DMS79 treated with DMSO at 0.1 percent for 48 hours (cell line): ENCODE results near the gene ZNF664.

Source experiments
- DNase-seq: peaks from one replicate; lab custom pipeline; 2025; lab: John Stamatoyannopoulos, UW

Gene ZNF664

DNA sequence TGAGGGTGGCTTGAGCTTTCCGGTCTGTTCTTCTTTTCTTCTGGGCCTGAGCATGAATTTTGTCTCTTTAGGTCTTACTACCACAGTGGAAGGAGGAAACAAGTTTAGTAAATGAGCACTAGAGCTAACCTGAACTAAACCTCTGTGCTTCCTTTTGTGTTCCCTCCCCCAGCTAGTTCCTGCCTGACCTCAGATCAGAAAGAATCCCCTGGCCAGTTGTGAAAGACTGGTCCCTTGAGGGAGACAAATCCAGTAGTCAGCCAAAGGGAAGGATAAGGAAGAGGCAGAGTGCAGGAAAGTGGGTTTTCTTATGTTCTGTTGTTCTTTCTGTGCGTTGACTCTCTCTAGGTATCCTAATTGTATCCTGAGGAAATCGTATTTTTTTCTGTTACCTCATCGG is 17.5 kb downstream of the ZNF664 start:
- no peak for DNase-seq

DNA sequence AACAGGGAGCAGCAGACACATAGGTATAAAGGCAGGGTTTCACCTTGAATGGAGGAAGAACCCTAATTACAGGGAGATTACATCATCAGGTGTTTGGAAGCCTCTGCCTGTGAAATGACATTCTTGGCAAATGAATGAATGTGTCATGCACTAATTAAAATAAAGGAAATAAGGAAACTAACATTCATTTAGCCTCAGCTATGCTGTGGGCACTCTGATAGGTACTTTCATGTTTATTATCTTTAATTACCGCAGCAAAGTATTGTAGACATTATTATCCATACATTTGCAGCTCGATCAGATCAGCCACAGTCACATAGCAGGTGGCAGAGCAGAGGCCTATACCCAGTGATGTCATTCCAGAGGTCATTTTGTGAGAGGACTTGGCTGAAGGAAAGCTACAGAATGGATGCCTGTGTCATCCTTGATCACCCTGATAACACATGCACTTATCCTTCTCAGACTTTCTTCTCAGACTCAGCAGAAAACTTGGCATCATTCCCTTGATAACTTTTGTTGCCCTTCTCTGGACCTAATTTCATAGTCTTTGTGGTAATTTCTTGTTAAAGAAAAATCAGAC is 18.4 kb downstream of the ZNF664 start:
- no peak for DNase-seq

DNA sequence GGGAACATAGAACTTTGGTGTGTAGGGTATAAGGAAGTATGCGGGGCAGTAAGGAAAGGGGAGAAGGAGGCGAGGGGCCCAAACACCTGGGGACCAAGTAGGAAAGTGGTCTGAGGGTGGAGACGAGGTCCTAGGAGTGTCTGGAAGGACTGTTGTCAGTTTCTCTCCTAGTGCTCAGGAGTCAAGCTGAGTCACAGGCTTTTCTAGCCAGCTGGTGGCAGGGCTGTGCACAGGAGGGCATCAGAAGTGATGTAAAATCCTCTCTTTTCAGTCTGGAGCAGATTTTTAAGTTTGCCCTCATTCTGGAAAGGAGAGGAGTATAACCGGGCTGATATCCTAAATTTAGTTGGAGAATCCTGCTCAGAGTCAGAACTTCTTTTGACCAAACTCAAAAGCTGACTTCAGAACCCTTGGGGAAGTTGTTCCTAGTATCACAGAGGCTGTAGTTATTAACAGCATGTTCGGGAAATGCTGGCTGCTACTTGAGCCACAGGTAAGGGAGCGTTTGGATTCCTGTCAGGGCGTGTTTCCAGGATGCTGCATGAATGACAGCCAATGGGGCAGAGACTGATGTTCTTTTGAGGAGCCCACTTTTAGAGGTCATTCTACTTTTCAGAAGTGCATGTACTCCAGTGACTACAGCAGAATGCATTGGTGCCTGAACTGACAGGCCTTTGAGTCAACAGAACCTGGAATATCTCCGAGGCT is 19.3 kb downstream of the ZNF664 start:
- DNase-seq = no peak

DNA sequence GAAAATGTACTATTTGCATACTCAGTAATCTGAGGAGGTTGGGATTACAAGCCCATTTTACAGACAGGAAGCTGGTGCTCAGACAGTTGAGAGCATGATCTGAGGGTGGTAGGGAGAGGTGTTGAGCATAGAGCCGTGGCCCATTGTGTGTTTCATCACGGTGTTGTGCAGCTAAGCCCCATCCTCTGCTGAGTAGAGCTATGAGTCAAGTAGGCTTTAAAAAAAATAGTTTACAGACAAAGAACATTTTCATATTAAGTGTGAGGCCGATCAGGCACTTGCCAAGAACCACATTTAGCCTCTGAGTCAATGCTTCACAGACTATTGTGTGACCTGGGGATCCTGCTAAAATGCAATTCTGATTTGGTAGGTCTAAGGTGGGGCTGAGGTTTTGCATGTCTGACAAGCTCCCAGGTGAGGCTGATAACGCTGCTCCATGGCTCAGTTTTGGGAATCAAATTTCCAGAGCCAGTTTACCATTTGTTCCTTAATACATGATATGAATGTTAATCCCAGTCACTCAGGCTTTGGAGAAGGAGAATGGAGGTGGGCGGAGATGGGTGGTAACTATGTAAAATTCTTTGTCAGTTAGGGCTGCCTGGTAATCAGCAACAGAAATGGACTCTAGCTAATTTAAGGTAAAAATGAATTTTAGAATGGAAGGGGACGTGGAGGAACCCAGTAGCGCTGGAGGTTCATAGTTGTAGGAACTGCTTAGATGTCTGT is 22.2 kb downstream of the ZNF664 start:
- DNase-seq = no peak

DNA sequence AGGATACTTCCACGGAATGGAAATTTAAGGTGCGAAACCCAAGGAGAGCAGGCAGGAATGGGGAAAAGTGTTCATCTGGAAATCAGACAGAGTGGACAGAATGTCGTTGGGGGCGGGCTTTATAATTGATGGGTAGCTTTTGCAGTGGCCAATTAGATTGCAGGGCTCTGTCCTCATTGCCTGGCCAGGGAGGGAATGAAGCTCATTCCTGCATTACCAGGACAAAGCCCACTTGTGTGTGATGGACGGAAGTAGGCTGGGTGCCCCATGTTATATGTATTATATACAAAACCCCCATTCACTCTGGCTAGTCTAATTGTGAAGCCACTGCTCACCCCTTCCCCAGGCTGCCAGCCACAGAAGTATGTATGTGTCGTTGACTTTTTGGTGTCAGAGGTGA is 23.6 kb downstream of the ZNF664 start:
- DNase-seq = no peak

DNA sequence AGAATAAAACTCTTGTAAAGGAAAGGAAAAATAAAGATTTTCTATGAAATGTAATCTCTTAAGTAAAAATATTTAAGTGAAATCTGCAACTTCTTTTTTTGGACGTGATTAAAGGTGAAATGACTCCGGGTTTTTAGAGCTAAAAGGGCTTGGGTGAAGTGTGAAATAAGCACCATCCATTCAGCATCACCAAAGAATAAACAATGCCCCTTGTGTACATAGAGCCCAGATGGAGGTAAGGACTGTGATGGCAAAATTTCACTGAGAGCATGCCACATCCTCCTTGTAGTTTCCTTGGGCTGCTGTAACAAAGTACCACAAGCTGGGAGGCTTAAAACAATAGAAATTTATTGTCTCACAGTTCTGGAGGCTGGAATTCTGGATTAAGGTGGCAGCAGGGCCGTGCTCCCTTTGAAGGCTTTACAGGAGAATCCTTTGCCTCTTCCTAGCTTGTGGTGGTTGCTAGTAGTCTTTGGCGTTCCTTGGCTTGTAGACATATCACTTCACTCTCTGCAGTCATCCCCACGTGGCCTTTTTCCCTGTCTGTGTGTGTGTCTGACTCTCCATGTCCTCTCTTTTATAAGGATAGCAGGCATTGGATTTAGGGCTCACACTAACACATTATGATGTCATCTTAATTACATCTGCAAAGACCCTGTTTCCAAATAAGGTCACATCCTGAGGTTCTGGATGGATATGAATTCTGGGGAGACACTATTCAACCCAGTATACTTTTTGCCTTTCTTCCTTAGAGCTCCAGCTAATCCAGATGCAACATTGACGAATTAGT is 24.2 kb downstream of the ZNF664 start:
- DNase-seq = no peak

DNA sequence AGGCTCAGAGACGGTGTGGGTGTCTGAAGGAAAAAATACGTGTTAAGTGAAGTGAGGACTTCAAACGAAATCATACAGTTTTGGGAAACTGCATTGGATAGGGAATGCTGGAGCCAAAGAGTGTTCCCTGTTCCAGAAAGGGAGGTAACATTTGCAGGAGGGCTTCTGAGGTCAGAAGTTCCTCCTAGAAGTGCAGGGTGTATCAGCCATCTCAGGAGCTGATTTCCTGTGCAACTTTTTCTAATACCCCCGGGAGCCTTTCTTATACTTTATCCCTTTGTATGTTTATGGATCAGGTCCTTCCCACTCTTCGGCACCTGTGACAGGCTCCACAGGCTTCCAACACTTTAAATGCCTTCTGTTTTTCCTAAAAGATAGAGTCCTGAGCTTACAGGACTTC is 24.9 kb downstream of the ZNF664 start:
- DNase-seq = no peak

DNA sequence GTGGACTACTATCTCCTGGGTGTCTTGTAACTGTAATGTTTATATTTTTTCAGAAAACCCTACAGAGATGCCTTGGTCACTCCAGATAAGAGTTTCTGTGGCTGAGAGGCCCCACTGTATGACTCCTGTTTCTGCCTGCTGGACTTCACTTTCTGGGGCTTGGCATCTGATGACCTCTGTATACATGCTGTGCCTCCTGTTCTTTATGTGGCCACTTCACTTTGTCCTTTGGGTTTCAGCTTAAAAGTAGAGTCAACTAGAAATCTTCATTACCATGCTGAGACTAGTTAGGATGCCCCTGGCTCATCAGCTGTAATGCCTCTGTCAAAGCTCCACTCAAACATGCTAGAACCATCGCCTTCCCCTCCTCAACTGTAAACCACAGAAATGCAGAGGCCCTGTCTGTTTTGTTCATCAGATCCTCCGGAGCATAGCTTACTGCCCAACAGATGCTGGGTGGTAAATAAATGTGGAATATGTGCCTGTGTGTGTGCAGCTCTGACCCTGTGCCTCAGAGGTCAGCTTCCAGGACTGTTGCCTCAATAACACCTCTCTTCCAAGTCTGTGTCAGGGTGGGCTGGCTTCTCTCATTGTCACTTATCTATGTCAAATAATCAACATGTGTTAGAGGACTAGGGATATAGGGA is 25.5 kb downstream of the ZNF664 start:
- DNase-seq = no peak

DNA sequence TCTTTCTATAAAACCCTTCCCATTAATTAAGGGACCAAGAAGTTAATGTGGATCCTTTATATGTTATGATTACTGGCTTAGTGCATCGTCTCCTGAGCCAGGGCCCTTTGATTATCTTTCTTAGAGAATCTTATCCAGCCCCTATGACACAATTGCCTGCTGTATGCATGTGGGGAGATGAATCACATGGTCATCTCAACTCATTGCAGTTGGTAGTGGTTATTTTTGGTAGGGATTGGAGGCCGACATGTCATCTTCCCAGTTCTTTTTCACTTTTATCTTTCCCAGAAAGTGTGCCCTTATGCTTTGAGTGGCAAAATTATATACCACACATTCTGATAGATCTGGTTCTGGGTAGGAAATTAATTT is 26.0 kb downstream of the ZNF664 start:
- no peak for DNase-seq

DNA sequence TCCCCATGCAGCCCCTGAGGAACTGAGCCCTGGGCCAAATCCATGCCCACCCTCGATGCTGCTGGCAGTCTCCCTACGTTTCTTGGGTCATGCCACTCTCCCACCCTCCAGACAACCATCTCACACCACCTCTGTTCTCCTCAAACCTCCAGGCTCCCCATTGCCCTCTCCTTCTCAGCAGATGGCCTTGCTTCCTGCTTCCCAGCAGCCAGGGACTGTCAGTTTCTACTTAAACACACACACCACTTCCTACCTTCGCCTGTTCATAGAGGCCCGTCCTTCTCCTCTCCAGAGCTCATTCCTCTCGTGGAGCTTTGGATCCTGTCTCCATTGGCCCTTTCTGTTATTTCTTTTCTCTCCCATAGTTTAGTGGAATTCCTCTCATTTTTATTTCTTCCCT is 27.1 kb downstream of the ZNF664 start:
- DNase-seq = no peak

DNA sequence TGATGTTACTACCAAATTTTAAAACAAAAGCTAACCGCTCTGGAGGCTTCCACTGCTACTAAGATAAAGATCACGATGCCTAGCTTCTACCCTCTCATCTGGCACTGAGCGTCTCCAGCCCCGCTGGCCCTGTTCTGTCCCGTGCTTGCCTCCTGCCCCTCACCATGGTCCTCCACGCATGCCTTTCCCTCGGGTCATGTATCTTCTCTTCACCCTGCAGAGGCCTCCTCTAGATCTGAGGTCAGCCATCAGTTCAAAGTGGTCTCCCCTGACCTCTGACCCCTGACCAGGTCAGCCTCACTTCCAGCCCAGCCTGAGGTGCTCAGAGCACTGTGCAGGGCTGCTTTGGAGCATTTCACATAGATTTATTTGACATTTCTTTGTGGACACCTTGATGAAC is 28.3 kb downstream of the ZNF664 start:
- DNase-seq = no peak

DNA sequence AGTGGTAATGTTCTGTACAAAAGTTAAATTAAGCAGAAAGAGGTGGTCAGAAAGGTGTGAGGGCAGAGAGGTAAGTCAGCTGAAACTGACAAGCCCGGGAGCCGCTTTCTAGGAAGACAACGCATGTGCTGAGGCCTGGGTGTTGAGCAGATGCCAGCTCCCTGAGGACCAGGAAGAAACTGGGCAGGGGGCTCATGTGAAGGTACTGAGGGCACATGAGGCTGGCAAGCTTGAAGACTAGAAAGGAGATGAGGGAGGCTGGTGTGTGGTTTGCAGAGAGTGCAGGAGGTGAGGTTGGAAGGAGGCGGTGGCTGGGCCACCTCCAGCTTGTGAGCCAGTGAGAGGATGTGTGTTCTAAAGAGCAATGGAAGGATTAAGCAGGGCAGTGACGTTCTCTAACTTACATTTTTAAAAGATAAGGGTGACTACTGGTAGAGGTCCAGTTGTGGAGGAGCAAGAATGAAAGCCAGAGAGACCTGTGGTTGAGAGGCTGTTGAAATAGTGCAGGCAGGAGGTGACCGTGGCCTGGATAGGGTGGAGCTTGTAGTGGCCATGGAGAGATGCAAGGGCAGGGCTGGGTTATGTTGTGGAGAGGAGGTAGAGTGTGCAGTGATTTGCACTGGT is 29.1 kb downstream of the ZNF664 start:
- DNase-seq = no peak

DNA sequence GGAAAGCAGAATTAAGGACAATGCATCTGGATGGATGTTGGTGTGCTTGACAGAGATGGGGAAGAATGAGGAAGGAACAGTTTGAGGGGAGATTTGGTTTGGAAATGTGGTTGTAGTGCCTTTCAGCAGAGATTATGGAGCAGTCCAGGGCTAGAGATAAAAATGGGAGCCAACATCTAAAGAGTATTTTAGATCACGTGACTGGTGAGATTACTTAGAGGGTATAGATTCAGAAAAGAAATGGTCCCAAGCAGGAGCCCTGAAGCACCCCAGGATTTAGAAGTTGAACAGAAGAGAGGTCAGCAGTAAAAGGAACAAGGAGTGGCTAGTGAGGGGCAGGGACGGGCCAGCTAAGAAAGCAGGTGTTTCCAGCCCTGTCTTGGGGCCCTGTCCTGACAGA is 29.6 kb downstream of the ZNF664 start:
- DNase-seq = no peak

DNA sequence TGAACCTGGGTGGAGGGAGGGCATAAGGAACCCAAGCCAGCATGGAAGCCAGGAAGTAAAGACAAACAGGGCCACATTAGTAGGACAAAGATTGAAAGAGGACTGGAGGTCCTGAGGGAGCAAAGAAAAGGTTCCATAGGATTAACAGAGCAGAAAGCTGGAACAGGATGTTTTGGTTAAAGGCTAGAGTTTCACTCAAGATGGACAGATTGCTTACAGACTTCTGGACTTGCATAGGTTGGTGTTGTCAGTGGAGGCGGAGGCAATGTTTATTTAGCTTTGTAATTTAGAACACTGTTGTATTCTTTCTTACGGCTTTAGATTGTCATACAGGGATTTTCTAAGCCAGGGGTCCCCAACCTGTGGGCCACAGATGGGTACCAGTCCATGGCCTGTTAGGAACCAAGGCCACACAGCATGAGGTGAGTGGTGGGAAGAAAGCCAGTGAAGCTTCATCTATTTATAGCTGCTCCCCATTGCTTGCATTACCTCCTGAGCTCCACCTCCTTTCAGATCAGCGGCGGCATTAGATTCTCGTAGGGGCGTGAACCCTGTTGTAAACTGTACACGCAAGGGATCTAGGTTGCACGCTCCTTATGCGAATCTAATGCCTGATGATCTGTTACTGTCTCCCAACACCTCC is 31.3 kb downstream of the ZNF664 start:
- DNase-seq = no peak

DNA sequence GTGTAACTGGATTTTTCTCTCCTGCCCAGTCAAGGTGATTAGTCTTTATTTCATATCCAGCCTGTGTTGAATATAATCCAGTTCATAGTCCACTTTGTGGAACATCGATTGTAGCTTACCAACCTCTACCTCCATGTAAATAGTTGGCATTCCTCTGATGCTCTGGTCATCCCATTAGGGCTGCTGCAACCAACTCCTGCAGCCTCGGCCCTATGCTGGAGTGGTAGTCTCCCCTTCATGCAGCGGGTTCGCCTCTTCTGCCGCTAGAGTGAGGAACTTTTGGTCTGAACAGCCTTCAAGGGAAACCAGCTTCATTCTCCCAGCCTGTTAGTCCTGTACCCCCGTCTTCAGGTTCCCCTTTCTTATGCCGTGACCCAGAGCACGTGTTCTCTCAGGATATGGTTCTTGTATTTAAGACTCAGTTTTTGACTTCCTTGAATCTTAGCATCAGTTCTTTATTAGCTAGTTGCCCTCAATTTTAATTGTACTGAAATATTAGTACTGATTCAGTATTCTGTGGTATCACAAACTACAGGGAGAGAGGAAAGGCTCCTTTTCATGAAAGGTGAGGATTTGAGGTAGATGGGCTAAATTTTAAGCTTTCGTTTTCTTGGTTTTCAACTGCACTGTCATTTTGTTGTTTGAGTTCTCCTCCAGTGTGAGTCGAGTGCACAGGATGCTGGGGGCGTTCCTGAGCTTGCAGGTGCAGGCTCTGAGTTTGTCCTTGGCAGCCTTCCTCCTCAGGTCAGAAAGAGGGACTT is 33.2 kb downstream of the ZNF664 start:
- no peak for DNase-seq

DNA sequence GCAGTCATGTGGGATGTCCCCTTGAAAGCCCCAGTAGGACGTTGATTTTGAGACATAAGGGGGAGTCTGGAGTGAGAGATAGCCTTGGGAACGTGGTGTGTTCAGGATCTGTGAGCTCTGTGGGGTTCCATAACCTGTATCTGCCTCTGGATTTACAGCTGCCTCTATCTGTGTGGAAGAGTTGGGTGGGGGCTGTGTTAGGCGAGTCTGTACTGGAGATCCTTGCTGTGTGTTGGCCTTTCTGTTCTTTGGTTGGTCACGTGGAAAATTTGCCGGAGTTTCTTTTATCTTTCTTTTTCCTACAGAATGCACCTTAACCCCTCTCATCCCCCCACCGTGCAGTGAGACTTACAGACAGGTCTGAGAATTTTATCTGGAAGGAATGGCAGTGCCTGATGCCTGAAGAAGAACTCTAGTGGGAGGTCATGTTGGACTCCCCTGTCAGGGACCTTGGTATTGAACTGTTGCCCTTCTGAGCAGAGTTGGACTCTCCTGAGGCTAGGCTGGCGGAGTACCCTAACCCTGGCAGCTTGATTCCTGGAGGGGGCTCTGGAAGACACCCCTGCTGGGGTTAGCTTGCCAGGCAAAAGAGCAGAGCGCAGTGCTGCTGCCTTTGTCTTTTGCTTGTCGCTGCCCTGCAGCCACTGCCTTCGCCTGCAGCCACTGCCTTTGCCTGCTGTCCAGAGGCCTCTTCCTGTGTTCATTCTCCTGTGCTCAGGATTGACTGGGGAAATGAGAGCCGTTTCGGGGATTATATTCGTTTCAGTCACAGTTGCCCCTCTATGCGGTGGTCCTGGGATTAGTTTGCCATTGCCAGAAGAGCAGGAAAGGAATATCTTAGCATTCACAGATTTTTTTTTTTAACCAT is 34.1 kb downstream of the ZNF664 start:
- no peak for DNase-seq

DNA sequence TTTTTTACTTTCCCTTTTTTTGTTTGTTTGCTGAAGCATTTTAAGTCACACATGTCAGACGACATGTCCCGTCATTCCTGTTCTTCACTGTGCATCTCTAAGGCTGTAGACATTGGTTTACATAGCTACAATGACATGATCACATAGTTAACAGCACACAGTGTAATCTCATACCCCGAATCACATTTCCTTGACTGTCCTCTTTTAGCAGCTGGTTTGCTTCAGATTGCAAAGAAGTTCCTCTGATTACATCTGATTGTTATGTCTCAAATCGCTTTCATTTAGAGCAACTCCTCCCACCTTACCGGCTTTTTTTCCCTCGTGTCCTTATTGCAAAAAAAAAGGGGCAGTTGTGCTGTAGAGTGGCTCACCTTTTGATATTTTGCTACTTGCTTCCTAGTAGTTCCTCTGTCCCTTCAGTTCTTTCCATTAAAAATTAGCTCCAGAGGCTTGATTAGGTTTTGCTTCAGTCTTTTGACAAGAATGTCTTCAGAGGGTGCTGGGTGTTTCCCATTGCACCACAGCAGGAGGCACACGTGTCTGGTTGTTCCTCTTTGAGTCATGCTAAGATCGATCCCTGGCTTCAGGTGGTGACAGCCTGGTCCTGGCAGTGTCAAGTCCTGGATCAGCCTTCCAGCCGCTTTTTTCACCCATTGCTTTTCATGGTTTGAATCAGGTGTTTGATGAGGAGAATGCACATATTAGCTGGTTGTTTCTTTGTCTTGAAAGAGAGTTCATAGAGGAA is 35.0 kb downstream of the ZNF664 start:
- no peak for DNase-seq

DNA sequence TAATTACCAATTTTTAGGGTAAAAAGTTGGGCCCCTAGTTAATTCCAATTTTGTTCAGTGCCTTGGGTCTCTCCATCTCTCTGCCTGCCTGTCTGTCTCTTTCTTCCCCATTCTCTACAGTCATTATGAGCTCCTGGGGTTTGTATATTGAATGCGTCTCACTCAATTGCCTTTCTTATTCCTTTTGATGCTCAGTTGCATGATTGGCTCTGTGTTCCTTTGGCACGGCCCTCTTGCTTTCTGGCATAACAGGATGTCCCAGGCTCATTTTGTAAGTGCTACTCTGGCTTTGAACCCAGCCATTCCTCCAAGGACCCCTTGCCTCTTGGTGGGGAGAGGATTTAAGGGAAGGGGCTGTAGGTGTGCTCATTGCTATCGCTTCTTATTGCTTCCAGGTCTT is 35.6 kb downstream of the ZNF664 start:
- no peak for DNase-seq

DNA sequence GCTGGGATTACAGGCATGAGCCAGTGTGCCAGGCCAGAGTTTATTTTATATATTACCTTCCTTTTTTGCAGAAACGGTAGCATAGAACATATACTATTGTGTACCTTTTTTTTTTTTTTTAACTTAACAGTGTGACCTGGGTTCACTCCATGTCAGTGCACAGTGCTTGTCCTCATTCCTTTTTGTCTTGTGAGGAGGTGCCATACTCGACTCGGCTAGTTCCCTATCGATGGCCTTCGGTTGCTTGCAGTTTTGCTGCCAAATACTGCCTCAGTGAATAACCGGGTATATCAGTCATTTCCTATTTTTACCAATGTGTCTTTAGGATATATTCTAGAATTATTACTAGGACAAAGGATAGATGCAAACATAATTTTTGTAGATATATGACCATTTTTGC is 36.8 kb downstream of the ZNF664 start:
- DNase-seq = no peak
